ENCODE measurements around the gene APOA4. TPM values are rescaled to one million over a fixed set of nuclear protein-coding genes. Genes with fewer than 3 reads are reported as not detected.

Gene APOA4
- total and polyA plus RNA-seq, 7 donors: 0.04 to 5.3 (median 3.0) TPM; not detected in 4

- no peaks in the 10 kb centered on the region for H3K9me3 ChIP-seq
- peaks cover 0 to 7% (median 4%) of the 10 kb centered on the region in 4 donors for H3K4me1 ChIP-seq
- intact Hi-C loops (cut with DNase I): no loop called here
- no peaks in the 10 kb centered on the region for H3K27me3 ChIP-seq
- H3K27ac ChIP-seq: no peak overlapping the region
- no peak overlapping the region for H3K4me3 ChIP-seq
- TF ChIP-seq POLR2AphosphoS5 (IDR thresholded peaks at IDR 0.05) (no peak), POLR2A (IDR thresholded peaks at IDR 0.05) (no peak), CTCF (IDR thresholded peaks at IDR 0.05) (no peak), EP300 (IDR thresholded peaks at IDR 0.05) (no peak)
- no peaks in the 10 kb centered on the region for H3K36me3 ChIP-seq
- 94 to 96% methylated on average over 17 of the region's 17 CpGs for WGBS, 2 donors
- DNase-seq: peak; percentile 60
Observed at GRCh38 chr11:116830184-116830912, 7.2 kb upstream of the APOA4 start.

GRCh38 chr11:116829525-116830183 is 6.5 kb upstream of the APOA4 start, which contains the start of gene APOC3:
APOC3 (plus strand) TSS chr11:116829907; CDS start chr11:116830583, 676 bp downstream.
- intact Hi-C loops (cut with DNase I): no loop called here
- WGBS, 2 donors: 77 to 79% methylated on average over 9 of the region's 9 CpGs
- peak; percentile 60 for DNase-seq

GRCh38 chr11:116828632-116829524 is 5.8 kb upstream of the APOA4 start:
- TF ChIP-seq CTCF (IDR thresholded peaks at IDR 0.05) (no peak), EP300 (IDR thresholded peaks at IDR 0.05) (no peak), POLR2AphosphoS5 (IDR thresholded peaks at IDR 0.05) (no peak), POLR2A (IDR thresholded peaks at IDR 0.05) (no peak)
- Histone ChIP-seq H3K4me1 (no peaks in the 10 kb centered on the region), H3K9me3 (no peaks in the 10 kb centered on the region), H3K27ac (no peak overlapping the region), H3K36me3 (no peaks in the 10 kb centered on the region), H3K27me3 (no peaks in the 10 kb centered on the region), H3K4me3 (no peak overlapping the region)
- 55 to 69% methylated on average over 16 of the region's 16 CpGs for whole genome bisulfite sequencing, 2 donors
- intact Hi-C loops (cut with DNase I): no loop called here
- no peak for DNase-seq

More at GRCh38 chr11:116829525-116830183, 6.5 kb upstream of the APOA4 start, which contains the start of gene APOC3:
- H3K27ac ChIP-seq: no peak within 1 kb of the TSS
- no peaks in the 10 kb centered on the region for H3K9me3 ChIP-seq
- no peak within 1 kb of the TSS for H3K4me3 ChIP-seq
- TF ChIP-seq EP300 (IDR thresholded peaks at IDR 0.05): no peak
- H3K36me3 ChIP-seq: no peaks in the 10 kb centered on the region
- H3K4me1 ChIP-seq: no peaks in the 10 kb centered on the region
- no peaks in the 10 kb centered on the region for H3K27me3 ChIP-seq

GRCh38 chr11:116827461-116827860 is 4.4 kb upstream of the APOA4 start:
- Histone ChIP-seq H3K9me3 (no peaks in the 10 kb centered on the region), H3K27ac (no peak overlapping the region), H3K4me3 (no peak overlapping the region), H3K36me3 (no peaks in the 10 kb centered on the region), H3K4me1 (no peaks in the 10 kb centered on the region), H3K27me3 (no peaks in the 10 kb centered on the region)
- WGBS, 2 donors: 93 to 95% methylated on average over 6 of the region's 6 CpGs
- TF ChIP-seq CTCF (IDR thresholded peaks at IDR 0.05) (no peak), POLR2AphosphoS5 (IDR thresholded peaks at IDR 0.05) (no peak), EP300 (IDR thresholded peaks at IDR 0.05) (no peak), POLR2A (IDR thresholded peaks at IDR 0.05) (no peak)
- peak; percentile 39 for DNase-seq
- intact Hi-C loops (cut with DNase I): no loop called here

Data from sigmoid colon (tissue), 7 donors.